ENCODE data around the gene ERGIC1. TPM values are rescaled to one million over a fixed set of nuclear protein-coding genes. Genes with fewer than 3 reads are reported as not detected.

The ERGIC1 gene
- total and polyA plus RNA-seq, 2 experiments from 2014 or later = 25.2 to 92.2 TPM

DNA sequence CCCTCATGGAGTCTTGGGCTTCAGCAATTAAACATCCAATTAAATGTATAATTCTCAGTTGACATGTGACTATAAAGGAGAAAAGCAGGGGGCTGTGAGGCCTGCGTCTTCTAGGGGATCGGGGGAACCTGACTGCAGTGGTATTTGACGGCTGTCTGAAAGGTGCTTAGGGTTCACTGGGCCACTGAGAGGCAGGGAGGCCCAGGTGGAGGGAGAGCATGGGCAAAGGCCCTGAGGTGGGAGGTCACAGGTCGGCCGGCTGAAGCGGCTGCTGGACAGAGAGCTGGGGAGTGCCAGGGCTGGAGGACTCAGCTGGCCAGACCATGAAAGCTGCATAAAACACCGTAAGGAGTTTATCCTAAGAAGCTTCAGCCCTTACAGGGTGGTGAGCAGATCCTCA lies 23.9 kb downstream of the ERGIC1 start (continued):
- TF ChIP-seq, protein P1, sequence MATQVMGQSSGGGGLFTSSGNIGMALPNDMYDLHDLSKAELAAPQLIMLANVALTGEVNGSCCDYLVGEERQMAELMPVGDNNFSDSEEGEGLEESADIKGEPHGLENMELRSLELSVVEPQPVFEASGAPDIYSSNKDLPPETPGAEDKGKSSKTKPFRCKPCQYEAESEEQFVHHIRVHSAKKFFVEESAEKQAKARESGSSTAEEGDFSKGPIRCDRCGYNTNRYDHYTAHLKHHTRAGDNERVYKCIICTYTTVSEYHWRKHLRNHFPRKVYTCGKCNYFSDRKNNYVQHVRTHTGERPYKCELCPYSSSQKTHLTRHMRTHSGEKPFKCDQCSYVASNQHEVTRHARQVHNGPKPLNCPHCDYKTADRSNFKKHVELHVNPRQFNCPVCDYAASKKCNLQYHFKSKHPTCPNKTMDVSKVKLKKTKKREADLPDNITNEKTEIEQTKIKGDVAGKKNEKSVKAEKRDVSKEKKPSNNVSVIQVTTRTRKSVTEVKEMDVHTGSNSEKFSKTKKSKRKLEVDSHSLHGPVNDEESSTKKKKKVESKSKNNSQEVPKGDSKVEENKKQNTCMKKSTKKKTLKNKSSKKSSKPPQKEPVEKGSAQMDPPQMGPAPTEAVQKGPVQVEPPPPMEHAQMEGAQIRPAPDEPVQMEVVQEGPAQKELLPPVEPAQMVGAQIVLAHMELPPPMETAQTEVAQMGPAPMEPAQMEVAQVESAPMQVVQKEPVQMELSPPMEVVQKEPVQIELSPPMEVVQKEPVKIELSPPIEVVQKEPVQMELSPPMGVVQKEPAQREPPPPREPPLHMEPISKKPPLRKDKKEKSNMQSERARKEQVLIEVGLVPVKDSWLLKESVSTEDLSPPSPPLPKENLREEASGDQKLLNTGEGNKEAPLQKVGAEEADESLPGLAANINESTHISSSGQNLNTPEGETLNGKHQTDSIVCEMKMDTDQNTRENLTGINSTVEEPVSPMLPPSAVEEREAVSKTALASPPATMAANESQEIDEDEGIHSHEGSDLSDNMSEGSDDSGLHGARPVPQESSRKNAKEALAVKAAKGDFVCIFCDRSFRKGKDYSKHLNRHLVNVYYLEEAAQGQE (IDR thresholded peaks at IDR 0.05; ENCODE audit: unreplicated experiment) = no peak
- TF ChIP-seq POLR2AphosphoS5 (IDR thresholded peaks at IDR 0.05; ENCODE audit: low read depth) = no peak
- no peak for TF ChIP-seq STAT1 (IDR thresholded peaks at IDR 0.05; ENCODE audit: unreplicated experiment)
- TF ChIP-seq, protein P2, sequence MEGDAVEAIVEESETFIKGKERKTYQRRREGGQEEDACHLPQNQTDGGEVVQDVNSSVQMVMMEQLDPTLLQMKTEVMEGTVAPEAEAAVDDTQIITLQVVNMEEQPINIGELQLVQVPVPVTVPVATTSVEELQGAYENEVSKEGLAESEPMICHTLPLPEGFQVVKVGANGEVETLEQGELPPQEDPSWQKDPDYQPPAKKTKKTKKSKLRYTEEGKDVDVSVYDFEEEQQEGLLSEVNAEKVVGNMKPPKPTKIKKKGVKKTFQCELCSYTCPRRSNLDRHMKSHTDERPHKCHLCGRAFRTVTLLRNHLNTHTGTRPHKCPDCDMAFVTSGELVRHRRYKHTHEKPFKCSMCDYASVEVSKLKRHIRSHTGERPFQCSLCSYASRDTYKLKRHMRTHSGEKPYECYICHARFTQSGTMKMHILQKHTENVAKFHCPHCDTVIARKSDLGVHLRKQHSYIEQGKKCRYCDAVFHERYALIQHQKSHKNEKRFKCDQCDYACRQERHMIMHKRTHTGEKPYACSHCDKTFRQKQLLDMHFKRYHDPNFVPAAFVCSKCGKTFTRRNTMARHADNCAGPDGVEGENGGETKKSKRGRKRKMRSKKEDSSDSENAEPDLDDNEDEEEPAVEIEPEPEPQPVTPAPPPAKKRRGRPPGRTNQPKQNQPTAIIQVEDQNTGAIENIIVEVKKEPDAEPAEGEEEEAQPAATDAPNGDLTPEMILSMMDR (conservative IDR thresholded peaks at IDR 0.05; ENCODE audit: low read depth in 2 of 2) = no peak
- no peak for TF ChIP-seq JUNB (IDR thresholded peaks at IDR 0.05; ENCODE audit: unreplicated experiment)
- TF ChIP-seq CREB1 (CRISPR knock-in tag; IDR thresholded peaks at IDR 0.05; ENCODE audit: low read depth) = no peak

DNA sequence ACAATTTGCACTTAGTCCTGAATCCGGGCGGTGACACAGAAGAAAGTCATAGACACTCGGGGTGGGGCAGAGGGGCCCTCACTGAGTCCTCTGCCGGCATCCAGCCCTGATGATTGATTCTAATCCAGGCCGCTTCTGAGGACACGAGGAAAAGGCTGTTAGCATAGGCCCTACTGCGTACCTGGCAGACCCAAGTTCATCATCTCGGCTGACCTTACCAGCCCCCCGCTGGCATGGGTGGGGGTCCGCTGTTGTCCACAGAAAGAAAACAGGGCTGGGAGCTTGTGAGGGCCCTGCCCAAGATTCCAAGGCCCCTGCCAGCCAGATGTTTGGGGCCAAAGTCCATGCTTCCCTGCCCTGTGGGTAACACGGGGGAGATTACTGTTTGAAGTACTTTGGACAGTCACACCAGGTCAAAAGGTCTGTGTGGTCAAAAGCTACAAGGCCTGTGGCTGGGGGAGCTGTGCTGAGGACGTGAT lies 24.5 kb downstream of the ERGIC1 start:
- Histone ChIP-seq H3K36me3 (ENCODE audit: insufficient read depth) (no peaks in the 10 kb centered on the region; the same call in 1 of the 2 replicates), H3K27me3 (ENCODE audit: insufficient read depth) (no peaks in the 10 kb centered on the region), H3K4me3 (no peak overlapping the region), H3K4me1 (ENCODE audit: insufficient read depth) (0 out of 2 replicates have a peak, but pooled peaks cover 3% of the 10 kb centered on the region), H2AFZ (no peak overlapping the region), H3K4me2 (no peak overlapping the region), H3F3A (replicated peaks; ENCODE audit: low read depth) (no peaks in the 10 kb centered on the region), H3K9me2 (ENCODE audit: insufficient read depth) (no peaks in the 10 kb centered on the region), H3K27ac (ENCODE audit: low read depth) (no peak overlapping the region), H3K79me2 (replicated peaks; ENCODE audit: insufficient read depth) (peaks cover 77% of the 10 kb centered on the region), H4K20me1 (replicated peaks; ENCODE audit: insufficient read depth) (peaks cover 39% of the 10 kb centered on the region)
- Mint-ChIP-seq H3K27me3 (ENCODE audit: insufficient read depth, low read depth, poor library complexity) (peaks cover 9% of the 10 kb centered on the region), H3K36me3 (ENCODE audit: low read depth) (peaks cover 12% of the 10 kb centered on the region), H3K4me3 (no peak overlapping the region), H3K27ac (no peak overlapping the region), H3K4me1 (peaks cover 46% of the 10 kb centered on the region), H3K9me3 (no peaks in the 10 kb centered on the region)
- no peak for ATAC-seq
- TF ChIP-seq, protein P3, sequence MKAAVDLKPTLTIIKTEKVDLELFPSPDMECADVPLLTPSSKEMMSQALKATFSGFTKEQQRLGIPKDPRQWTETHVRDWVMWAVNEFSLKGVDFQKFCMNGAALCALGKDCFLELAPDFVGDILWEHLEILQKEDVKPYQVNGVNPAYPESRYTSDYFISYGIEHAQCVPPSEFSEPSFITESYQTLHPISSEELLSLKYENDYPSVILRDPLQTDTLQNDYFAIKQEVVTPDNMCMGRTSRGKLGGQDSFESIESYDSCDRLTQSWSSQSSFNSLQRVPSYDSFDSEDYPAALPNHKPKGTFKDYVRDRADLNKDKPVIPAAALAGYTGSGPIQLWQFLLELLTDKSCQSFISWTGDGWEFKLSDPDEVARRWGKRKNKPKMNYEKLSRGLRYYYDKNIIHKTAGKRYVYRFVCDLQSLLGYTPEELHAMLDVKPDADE (IDR thresholded peaks at IDR 0.05) = no peak
- TF ChIP-seq EZH2phosphoT487 (IDR thresholded peaks at IDR 0.05; ENCODE audit: unreplicated experiment) (no peak), ZNF114 (CRISPR knock-in tag; IDR thresholded peaks at IDR 0.05) (no peak), STAT1 (IDR thresholded peaks at IDR 0.05; ENCODE audit: unreplicated experiment) (no peak)
- no peak for DNase-seq (ENCODE audit: low spot score)
